Non-pigmented ciliary epithelial cell (primary cell): ENCODE results near the gene XPO4.
A peak's percentile ranks its signal among the peaks of the same experiment; 100 is the strongest.
"Not testable (repeated sequence)": the region's sequence is repeated elsewhere in the genome, so short reads cannot be mapped to it uniquely, and the experiment has no call there.

ENCODE experiments used
- DNase-seq: peaks from one replicate; pipeline ENCODE4 v3.0.0-alpha.2; 2010; ENCODE audit warnings: low read depth

Gene XPO4

GRCh38 chr13:20902438-20903163 lies at the start of gene XPO4:
Gene XPO4, minus strand, starts transcription at chr13:20902746. Its CDS starts 8 bp downstream, at chr13:20902738.
- no peak for DNase-seq

- not testable (repeated sequence) for DNase-seq
Observed at GRCh38 chr13:20948001-20948400, 45.5 kb upstream of the XPO4 start.

- no peak for DNase-seq
Observed at GRCh38 chr13:20945952-20946383, 43.4 kb upstream of the XPO4 start.

GRCh38 chr13:20942938-20943559 lies 40.5 kb upstream of the XPO4 start:
- no peak for DNase-seq

- DNase-seq, result not testable (repeated sequence)
Observed at GRCh38 chr13:20940511-20940910, 38.0 kb upstream of the XPO4 start.

- DNase-seq, result peak; percentile 35
Observed at GRCh38 chr13:20940083-20940482, 37.5 kb upstream of the XPO4 start.

GRCh38 chr13:20939662-20940061 lies 37.1 kb upstream of the XPO4 start:
- DNase-seq, result no peak

- DNase-seq, result no peak
Observed at GRCh38 chr13:20938302-20938701, 35.8 kb upstream of the XPO4 start.

GRCh38 chr13:20927596-20928257 lies 25.2 kb upstream of the XPO4 start:
- no peak for DNase-seq

- DNase-seq, result not testable (repeated sequence)
Observed at GRCh38 chr13:20925395-20925790, 22.8 kb upstream of the XPO4 start.

GRCh38 chr13:20924758-20925394 lies 22.3 kb upstream of the XPO4 start:
- peak; percentile 46 for DNase-seq

GRCh38 chr13:20923272-20923671 lies 20.7 kb upstream of the XPO4 start:
- no peak for DNase-seq

- no peak for DNase-seq
Observed at GRCh38 chr13:20921572-20921971, 19.0 kb upstream of the XPO4 start.

- not testable (repeated sequence) for DNase-seq
Observed at GRCh38 chr13:20915676-20916075, 13.1 kb upstream of the XPO4 start.

- DNase-seq, result no peak
Observed at GRCh38 chr13:20911037-20911436, 8.5 kb upstream of the XPO4 start.

GRCh38 chr13:20908714-20909497 lies 6.4 kb upstream of the XPO4 start:
- no peak for DNase-seq

GRCh38 chr13:20904908-20905307 lies 2.4 kb upstream of the XPO4 start:
- no peak for DNase-seq

- DNase-seq, result no peak
Observed at GRCh38 chr13:20903164-20903475, 574 bp upstream of the XPO4 start.

- no peak for DNase-seq
Observed at GRCh38 chr13:20901668-20902437, 693 bp downstream of the XPO4 start.

GRCh38 chr13:20894245-20894644 lies 8.3 kb downstream of the XPO4 start:
- no peak for DNase-seq

GRCh38 chr13:20891768-20892167 lies 10.8 kb downstream of the XPO4 start:
- DNase-seq, result no peak
